Mononuclear cell (primary cell): ENCODE measurements around the gene LAMA2. TPM values are rescaled to one million over a fixed set of nuclear protein-coding genes. Genes with fewer than 3 reads are reported as not detected.

Experiments
- H3K27me3 ChIP-seq: 2 replicates; pipeline ENCODE4 v1.6.0; 2011; ENCODE audit warnings: low read length, control low read depth; ENCODE audit not compliant: insufficient read depth
- H3K4me1 ChIP-seq: 2 replicates; pipeline ENCODE4 v1.5.1; 2011; ENCODE audit warnings: mild to moderate bottlenecking, low read length, control low read depth; ENCODE audit not compliant: insufficient read depth
- H3K4me3 ChIP-seq: 2 replicates; pipeline ENCODE4 v1.5.1; 2011; ENCODE audit warnings: mild to moderate bottlenecking, low read length, moderate library complexity
- H3K9me3 ChIP-seq: 2 replicates; pipeline ENCODE4 v1.5.1; 2011; ENCODE audit warnings: low read depth, mild to moderate bottlenecking, control low read depth, low read length
- total RNA-seq: library from RNA; depleted of rRNA; stranded (reverse); fragments of >200 nt; gene quantifications from one replicate; pipeline ENCODE4 v1.2.3, GENCODE V29; 2012

The LAMA2 gene
- total RNA-seq, 1 donor: 0.63 TPM

DNA sequence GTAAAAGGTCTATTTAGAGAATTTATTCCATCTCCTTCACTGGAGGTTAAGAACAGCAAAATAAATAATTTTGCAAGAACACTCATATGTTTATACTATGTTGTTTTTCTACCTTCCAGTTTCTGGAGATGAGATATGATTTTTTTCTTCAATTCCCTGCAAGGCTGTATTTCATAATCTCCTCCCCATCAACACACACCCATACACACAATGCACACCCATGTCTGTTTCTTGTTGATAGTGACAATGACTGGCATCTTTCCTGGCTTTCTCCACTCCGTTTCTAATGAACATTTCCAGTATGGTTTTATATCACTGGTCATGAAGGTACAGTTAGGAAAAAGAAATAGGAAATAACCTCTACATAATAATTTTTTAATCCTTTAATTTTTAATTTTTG, 624.9 kb downstream of the LAMA2 start:
- Histone ChIP-seq H3K4me1 (no peaks in the 10 kb centered on the region), H3K4me3 (no peak overlapping the region), H3K27me3 (no peaks in the 10 kb centered on the region), H3K9me3 (no peaks in the 10 kb centered on the region)

DNA sequence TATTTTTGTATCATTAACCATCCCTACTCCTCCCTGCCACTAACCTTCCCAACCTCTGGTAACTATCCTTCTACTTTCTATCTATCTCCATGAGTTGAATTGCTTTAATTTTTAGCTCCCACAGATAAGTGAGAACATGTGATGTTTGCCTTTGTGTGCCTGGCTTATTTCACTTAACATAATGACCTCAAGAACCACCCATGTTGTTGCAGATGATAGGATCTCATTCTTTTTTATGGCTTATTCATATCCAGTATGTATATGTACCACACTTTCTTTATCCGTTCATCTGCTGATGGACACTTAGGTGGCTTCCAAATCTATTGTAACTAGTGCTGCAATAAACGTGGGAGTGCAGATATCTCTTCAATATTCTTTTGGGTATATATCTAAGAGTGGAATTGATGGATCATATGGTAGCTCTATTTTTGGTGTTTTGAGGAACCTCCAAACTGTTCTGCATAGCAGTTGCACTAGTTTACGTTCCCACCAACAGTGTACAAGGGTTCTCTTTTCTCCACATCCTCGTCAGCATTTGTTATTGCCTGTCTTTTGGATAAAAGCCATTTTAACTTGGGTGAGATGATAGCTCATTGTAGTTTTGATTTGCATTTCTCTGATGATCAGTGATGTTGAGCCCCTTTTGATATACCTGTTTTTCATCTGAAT, 625.7 kb downstream of the LAMA2 start:
- no peak overlapping the region for H3K4me3 ChIP-seq
- H3K27me3 ChIP-seq: no peaks in the 10 kb centered on the region
- H3K4me1 ChIP-seq: no peaks in the 10 kb centered on the region
- H3K9me3 ChIP-seq: no peaks in the 10 kb centered on the region

DNA sequence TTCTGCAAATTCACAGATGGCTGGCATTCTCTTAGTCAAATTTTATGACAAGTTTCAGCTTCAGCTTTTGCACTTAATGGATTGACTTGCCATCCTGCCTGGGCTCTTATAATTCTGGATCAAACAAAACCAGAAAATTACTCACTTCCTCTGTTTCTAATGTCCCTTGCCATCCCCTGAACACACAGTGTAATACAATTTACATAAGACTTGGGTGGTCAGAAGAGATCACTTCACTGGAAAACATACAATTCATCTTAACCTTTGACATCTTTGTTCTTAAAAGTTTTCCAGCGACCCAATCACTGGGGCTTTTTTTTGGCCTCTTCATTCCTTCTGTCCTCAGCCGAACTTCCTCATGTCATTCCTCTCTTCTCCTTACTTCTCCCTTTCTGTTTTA, 628.0 kb downstream of the LAMA2 start:
- no peaks in the 10 kb centered on the region for H3K9me3 ChIP-seq
- H3K27me3 ChIP-seq: no peaks in the 10 kb centered on the region
- no peaks in the 10 kb centered on the region for H3K4me1 ChIP-seq
- no peak overlapping the region for H3K4me3 ChIP-seq

DNA sequence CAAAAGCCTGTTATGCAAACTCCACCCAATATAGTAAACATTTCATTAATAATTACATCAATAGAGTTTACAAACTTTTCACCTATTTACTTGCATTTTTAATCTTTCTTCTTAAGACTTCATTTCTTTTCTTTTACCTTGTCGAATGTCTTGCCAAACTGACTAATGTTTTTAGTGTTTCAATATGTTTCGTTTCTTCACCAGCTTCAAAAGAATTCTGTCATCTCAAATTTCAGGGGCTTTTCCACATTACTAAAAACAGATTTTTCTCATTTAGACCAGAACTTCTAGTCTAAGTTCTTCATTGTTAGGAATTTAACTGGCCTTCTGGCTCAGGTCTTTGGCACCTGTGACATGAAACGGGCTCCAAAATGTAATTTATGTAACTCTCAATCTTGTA, 630.5 kb downstream of the LAMA2 start:
- Histone ChIP-seq H3K9me3 (no peaks in the 10 kb centered on the region), H3K4me3 (no peak overlapping the region), H3K27me3 (no peaks in the 10 kb centered on the region), H3K4me1 (no peaks in the 10 kb centered on the region)

DNA sequence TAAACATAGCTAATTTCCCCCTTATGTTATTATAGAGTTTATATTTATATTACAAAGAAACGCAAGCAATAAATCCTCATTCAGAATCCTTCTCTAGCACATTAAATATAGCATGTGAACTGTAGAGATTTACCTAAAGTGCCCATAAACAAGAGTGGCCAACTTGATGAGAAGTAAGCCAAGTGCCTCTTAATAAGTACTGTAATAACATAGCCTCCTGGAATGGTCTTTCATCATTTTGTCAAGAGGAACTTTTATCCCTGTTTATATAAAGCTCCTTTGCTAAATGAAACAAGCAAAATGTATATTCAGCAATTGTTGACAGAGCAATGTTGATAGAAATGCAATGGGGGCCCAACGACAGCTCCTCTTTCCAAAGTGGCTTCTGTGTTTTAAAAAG, 632.1 kb downstream of the LAMA2 start:
- no peaks in the 10 kb centered on the region for H3K4me1 ChIP-seq
- no peaks in the 10 kb centered on the region for H3K9me3 ChIP-seq
- H3K4me3 ChIP-seq: no peak overlapping the region
- H3K27me3 ChIP-seq: no peaks in the 10 kb centered on the region

DNA sequence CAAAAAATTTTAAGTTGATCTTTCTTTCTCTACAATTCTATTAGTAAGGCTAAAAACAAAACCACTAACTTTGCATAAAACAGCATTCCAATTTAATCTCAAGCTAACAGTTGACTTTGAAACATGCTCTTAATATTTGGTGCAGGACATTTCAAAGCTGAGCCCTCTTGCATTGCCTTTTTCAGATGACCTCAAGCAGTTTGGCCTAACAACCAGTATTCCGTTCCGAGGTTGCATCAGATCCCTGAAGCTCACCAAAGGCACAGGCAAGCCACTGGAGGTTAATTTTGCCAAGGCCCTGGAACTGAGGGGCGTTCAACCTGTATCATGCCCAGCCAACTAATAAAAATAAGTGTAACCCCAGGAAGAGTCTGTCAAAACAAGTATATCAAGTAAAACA, 633.1 kb downstream of the LAMA2 start:
- Histone ChIP-seq H3K4me3 (no peak overlapping the region), H3K9me3 (no peaks in the 10 kb centered on the region), H3K27me3 (no peaks in the 10 kb centered on the region), H3K4me1 (no peaks in the 10 kb centered on the region)

DNA sequence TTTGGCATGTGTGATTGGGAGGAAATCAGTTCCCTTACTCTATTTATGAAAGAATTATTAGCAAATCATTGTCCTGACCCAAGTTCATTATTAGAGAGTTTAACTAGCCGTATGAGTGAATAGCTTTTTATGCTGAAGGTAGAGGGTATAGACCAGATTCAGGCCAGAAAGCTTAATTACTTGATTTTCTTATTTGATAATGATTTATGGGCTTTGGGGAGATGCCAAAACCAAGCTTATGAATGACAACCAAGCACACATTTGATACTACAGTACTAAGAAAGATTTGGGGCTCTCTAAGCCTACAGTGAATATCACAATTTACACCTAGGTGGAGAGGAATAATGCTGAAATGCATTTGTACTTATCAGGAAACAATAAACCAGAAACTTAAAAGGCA, 633.8 kb downstream of the LAMA2 start:
- no peaks in the 10 kb centered on the region for H3K27me3 ChIP-seq
- no peaks in the 10 kb centered on the region for H3K4me1 ChIP-seq
- H3K4me3 ChIP-seq: no peak overlapping the region

DNA sequence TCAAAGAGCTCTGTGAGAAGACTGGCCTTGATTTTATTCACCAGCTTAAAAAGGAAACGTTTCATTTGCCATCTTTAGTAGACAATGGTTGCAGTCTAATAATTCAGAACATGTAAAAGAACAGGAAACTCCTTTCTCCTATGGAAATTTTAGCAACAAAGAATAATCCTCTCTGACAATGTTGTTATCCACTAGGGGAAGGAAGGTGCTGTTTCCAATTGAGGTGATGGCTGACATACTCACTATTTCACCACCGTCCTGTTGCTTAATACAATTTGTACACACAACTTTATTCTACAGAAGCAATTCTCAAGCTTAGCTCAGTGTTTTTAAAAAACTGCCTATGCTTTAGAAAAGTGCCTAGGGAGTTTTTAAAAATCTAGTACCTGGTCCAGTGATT, 634.4 kb downstream of the LAMA2 start:
- no peaks in the 10 kb centered on the region for H3K4me1 ChIP-seq
- no peaks in the 10 kb centered on the region for H3K27me3 ChIP-seq
- no peaks in the 10 kb centered on the region for H3K9me3 ChIP-seq
- H3K4me3 ChIP-seq: no peak overlapping the region

More for the DNA sequence above, 633.8 kb downstream of the LAMA2 start:
- H3K9me3 ChIP-seq: no peaks in the 10 kb centered on the region

DNA sequence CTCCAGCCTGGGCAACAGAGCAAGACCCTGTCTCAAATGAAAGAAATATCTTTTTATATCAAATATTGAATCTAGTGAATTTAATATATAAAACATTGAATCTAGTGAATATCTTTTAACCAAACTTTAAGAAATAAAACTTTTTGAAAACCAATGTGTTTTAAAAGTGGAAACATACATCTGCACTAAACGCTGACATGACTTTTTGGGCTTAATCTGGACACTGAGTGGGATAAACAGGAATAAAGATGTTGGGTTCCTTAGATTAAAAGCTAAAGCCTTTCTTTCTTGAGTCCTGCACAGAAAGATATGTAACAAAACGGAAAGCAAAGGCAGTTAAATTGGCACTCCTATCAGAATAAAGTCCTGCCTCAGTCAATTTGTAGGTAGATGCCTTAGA, 636.8 kb downstream of the LAMA2 start:
- no peaks in the 10 kb centered on the region for H3K9me3 ChIP-seq
- no peak overlapping the region for H3K4me3 ChIP-seq
- no peaks in the 10 kb centered on the region for H3K27me3 ChIP-seq
- H3K4me1 ChIP-seq: no peaks in the 10 kb centered on the region

DNA sequence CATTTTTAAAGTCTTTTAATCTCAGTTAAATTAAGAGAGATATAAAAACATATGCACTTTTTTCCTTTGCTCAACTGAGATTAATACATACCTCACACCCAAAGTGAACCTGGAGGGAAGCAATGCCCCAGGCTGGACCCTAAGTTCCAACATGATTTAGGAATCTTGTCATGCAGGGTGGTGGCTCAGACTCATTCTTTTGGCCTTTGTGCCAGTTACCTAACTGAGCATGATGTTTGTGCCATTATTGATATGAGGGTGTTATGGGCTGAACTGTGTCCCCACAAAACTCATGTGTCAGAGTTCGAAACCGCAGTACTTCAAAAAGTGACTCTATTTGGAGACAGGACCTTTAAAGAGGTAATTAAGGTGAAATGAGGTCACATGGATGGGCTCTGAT, 639.0 kb downstream of the LAMA2 start:
- H3K27me3 ChIP-seq: no peaks in the 10 kb centered on the region
- H3K9me3 ChIP-seq: no peaks in the 10 kb centered on the region
- no peaks in the 10 kb centered on the region for H3K4me1 ChIP-seq
- H3K4me3 ChIP-seq: no peak overlapping the region

DNA sequence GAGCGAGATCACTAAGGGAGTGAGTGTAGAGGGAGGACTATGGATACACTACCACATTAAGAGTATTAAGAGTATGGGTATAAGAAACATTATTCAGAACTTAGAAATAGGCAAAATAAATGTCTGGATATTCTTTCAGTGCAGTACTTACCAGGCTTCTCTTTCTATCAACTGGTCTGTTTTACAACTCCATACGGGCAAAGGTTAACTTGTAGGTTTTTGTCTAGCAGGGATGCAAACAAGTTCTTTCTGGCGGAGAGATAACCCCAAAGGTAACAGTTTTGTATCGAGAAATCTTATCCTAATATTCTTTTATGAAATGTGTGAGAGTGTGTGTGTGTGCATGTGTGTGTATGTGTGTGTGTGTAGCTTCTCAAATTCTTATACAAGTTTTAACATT, 640.9 kb downstream of the LAMA2 start:
- Histone ChIP-seq H3K4me1 (no peaks in the 10 kb centered on the region), H3K4me3 (no peak overlapping the region), H3K27me3 (no peaks in the 10 kb centered on the region), H3K9me3 (no peaks in the 10 kb centered on the region)

DNA sequence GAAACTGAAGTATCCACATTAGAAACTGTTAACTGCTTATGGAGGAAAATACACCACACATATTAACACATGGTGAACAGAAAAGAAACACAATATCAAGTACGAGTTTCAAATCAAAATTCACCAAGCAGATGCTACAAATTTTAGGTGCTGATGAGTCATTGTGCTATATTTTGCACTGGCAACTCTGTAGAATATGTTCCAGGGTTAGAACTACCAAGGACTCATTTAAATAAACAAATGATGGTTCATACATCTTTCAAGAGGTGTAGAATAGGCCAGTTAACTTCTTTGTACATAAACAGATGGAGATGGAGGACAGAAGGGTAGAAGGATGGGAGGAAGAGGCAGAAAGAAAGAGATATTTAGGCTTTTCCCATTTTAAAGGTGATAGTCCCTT, 642.1 kb downstream of the LAMA2 start:
- no peaks in the 10 kb centered on the region for H3K9me3 ChIP-seq
- H3K27me3 ChIP-seq: no peaks in the 10 kb centered on the region
- no peak overlapping the region for H3K4me3 ChIP-seq
- no peaks in the 10 kb centered on the region for H3K4me1 ChIP-seq

DNA sequence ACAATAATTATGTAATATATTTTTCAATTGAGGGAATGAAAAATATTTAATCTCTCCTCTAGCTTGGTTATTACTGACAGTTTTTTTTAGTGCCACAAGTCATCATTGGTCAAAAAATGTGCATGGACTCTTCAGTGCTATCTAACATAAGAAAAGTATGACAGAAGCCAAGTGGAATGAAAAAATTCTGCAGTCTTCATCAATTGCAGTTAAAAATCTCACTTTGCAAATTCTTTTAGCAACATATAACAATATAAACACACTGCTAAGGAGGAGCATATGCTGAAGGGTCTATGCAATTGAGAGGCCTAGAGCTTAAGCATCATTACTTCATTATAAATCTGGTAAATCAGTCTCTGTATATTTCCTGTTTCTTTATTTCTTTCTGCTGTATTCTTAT, 652.0 kb downstream of the LAMA2 start:
- no peaks in the 10 kb centered on the region for H3K4me1 ChIP-seq
- no peaks in the 10 kb centered on the region for H3K27me3 ChIP-seq
- no peaks in the 10 kb centered on the region for H3K9me3 ChIP-seq
- no peak overlapping the region for H3K4me3 ChIP-seq

DNA sequence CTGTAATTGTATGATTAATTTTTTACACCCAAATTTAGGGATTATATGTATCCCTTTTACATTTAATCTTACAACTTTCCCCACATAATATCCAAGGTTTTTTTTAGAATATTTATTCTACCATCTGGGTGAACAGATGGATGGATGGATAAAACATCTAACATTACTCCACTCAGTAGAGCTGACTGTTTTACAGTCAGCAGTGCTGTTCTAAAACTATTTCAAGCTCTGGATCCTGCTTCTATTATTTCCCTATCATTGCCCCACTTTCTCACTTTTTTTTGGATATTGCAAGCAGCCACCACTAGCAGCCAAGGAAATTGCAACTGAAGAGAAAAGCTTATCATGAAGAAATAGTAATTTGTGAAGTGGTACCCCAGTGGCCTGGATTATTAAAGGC, 653.3 kb downstream of the LAMA2 start:
- no peak overlapping the region for H3K4me3 ChIP-seq

DNA sequence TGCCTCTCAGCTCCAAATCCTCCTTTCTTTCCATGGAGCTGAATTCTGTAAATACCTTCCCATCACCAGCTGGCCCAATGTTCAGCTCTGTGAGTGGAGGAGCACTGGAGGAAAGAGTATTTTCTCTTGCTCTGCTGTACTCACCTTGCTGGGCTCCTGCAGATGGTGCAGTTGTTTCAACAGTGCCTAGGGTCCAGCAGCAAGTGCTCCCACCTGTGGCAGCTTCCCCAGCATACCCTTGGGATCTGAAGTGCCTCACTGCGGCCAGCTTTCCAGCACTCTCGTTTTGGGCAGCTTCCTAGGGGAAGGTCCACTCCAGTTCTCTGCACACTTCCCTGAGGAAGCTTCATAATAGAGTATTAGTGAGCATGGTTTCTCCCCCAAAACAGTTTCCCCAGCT, 656.1 kb downstream of the LAMA2 start:
- no peak overlapping the region for H3K4me3 ChIP-seq
- no peaks in the 10 kb centered on the region for H3K9me3 ChIP-seq
- no peaks in the 10 kb centered on the region for H3K4me1 ChIP-seq
- H3K27me3 ChIP-seq: no peaks in the 10 kb centered on the region

More for the DNA sequence above, 653.3 kb downstream of the LAMA2 start:
- Histone ChIP-seq H3K4me1 (no peaks in the 10 kb centered on the region), H3K9me3 (no peaks in the 10 kb centered on the region), H3K27me3 (no peaks in the 10 kb centered on the region)

DNA sequence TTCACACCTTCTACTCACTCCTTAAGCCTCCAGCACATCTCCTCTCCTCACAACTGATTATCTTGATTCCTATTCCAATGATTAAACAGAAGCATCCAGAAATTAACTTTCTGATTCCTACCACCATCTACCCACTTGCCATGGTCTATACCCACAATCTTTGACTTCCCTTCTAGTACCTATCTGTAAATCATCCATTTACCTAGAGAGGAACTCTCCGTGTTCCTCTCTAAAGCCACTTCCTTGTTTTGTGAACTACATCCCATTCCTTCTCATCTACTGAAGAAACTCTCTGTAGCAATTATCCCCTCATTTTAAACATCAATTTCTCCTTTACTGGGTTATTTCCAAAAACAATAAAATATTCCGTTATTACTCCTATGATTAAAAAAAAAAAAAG, 659.8 kb downstream of the LAMA2 start:
- H3K4me3 ChIP-seq: no peak overlapping the region
- H3K27me3 ChIP-seq: no peaks in the 10 kb centered on the region
- H3K9me3 ChIP-seq: no peaks in the 10 kb centered on the region
- H3K4me1 ChIP-seq: no peaks in the 10 kb centered on the region
